Uterus (tissue), 2 donors: ENCODE measurements around the gene C16orf92.

Experiments used
- CTCF ChIP-seq, 4 experiments: fragments of 200-600 bp in 2 of 4; fragments of 450-650 bp in 2 of 4; sonication (generic) in 2 of 4; IDR thresholded peaks; one replicate each; pipeline ENCODE4 v1.5.1; 2016 to 2019; ENCODE audit warnings: antibody characterized with exemption in 4 of 4, mild to moderate bottlenecking in 2 of 4, moderate library complexity in 1 of 4
- POLR2A ChIP-seq, 2 donors: fragments of 450-650 bp; IDR thresholded peaks; one replicate each; pipeline ENCODE4 v1.6.1; 2016; ENCODE audit warnings: antibody characterized with exemption in 2 of 2, mild to moderate bottlenecking in 1 of 2, moderate library complexity in 1 of 2

GRCh38 chr16:30010844-30011713, 11.9 kb upstream of the C16orf92 start, which contains the start of gene DOC2A:
- no peak for TF ChIP-seq CTCF (IDR thresholded peaks at IDR 0.05)
- no peak for TF ChIP-seq POLR2A (IDR thresholded peaks at IDR 0.05)
